SW480 (cell line): ENCODE results near the gene ALOX12B.

Source experiments
- DNase-seq: peaks from one replicate; pipeline ENCODE4 v3.0.0-alpha.2; 2016; ENCODE audit warnings: low spot score

The ALOX12B gene

DNA sequence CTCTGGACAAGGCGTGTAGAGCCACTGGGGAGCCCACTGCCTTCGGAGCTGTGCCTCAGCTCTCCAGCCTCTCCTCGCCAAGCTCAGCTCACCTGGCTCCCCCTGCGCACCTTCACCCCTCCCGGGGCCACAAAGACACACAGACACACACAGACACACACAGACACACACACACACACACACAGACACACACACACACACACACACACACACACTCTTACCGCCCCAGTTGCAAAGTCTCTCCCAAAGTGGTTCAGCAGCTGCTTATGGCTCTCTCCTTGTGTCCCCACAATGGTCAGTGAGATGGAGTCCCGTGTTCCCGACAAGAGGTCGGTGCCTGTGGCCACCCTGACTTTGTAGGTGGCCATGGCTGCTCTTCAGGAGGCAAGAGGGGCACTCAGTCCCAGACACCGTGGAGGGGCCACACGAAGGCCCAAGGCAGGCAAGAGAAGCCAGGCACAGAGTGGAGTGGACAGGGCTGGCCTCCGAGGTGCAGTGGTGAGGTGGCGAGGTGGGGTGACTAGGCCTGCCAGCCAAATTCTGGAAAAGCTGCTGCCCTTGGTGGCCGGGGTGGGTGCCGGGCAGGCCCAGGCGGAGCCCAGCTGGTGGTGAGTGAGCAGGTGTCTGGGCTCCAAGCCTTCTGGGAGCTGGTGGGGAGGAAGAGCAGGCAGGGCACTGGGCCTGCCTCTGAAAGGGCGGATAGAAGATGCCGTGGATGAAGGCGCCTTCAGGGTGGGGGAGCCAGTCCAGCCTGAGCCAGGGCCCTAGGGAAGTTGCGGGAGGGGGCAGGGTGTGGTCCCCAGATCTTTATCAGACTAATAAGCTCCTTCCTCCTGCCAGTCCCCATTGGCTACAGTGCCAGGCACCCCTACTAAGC is at the start of gene ALOX12B:
Gene ALOX12B, minus strand, starts transcription at position 642 of the 877 bp plus-strand sequence. Its CDS starts 274 bp downstream, at position 368.
- DNase-seq: no peak

- peak; percentile 26 for DNase-seq
Measured at GRCh38 chr17:8133941-8134340, 46.4 kb upstream of the ALOX12B start.

DNA sequence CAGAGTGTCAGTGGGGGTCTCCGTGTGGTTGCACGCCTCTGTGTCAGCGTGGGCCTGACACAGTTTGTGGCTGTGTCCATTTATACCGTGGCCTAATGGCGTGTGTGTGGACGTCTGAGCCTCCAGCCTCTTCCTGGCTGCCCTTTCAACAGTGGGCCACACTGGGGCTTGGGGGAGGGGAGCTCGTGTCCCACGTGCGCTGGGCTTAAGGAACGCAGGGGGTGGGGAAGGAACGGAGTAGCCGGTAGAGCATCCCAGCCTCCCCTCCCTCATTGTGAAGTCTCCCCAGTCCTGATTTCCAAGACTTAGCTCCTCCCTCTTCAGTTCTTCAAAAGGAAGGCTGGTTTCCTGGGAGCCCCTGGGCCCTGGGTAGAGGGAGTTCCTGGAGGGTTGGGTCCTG is 45.9 kb upstream of the ALOX12B start:
- no peak for DNase-seq

DNA sequence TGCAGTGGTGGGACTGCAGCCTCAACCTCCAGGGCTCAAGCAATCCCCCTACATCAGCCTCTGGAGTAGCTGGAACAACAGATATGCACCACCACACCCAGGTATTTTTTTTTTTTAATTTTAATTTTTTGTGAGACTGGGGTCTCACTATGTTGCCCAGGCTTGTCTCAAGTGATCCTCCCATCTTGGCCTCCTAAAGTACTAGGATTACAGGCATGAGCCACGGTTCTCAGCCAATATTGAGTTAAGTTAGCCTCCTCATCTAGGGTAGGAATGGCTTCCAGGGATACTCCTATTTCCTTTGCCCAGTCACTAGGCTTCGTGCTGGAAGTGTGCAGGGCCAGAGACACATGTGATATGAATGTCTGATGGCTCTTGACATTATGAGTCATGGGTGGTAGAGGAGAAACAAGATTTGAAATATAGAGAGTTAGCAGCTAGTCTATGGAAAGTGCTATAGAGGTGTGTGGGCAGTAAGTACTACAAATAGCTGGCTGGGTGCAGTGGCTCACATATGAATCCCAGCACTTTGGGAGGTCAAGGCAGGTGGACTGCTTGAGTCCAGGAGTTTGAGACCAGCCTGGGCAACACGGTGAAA is 44.4 kb upstream of the ALOX12B start:
- DNase-seq: peak; percentile 62

GRCh38 chr17:8128125-8128784 is 40.7 kb upstream of the ALOX12B start:
- no peak for DNase-seq

DNA sequence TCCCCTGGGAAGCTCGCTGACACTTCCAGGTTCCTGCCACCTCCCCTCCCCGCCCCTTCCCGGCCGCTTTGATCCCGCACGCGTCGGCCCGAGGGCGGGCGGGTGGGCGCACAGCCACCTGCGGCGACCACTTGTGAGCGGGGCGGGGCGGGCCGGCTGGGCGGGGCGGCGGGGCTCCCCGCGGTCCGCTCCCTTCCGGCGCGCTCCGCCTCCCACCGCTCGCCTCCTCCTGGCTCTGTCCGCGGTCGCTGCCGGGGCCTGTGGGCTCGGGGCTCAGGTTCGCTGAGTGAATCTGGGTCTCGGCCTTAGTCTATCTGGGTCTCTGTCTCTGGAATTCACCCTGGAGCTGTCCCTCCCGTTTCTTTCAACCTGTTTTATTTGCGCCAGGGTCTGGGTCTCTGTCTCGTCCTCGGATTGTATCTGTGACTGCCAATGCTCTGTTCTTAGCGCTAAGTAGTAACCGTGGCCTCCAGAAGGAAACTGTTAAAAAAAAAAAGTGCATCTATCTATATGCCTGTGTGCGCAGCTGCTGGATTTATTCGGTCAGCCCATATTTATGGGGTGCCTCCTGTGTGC is 39.1 kb upstream of the ALOX12B start:
- peak; percentile 79 for DNase-seq

DNA sequence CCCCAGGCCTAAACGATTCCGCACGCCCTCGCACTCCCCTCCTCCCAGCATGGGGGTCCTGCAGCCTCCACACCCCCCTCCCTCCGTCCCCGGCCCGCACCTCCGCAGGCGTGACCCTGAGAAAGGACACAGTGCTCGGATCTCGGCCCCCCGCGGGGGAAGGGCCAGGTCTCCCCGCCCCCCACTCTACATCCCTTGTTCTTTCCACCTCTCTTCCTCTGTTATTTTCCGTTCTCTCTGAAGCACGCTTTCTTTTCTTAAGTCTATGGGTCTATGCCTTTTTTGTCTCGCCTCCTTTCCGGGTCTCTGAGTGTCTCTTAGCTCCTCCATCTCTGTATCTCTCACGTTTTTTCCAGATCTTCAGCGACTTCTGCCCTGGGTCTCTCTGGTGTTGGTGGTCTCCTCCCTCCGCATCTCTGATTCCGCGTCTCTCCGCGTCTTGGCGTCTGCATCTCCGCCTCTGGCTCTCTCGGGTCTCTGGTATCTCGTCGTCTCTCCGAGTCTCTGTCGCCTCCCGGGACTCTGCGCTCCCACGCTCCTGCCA is 38.5 kb upstream of the ALOX12B start:
- peak; percentile 67 for DNase-seq

- peak; percentile 82 for DNase-seq
Measured at GRCh38 chr17:8125154-8125946, 37.8 kb upstream of the ALOX12B start.

- peak; percentile 62 for DNase-seq
Measured at GRCh38 chr17:8124350-8125153, 37.0 kb upstream of the ALOX12B start.

DNA sequence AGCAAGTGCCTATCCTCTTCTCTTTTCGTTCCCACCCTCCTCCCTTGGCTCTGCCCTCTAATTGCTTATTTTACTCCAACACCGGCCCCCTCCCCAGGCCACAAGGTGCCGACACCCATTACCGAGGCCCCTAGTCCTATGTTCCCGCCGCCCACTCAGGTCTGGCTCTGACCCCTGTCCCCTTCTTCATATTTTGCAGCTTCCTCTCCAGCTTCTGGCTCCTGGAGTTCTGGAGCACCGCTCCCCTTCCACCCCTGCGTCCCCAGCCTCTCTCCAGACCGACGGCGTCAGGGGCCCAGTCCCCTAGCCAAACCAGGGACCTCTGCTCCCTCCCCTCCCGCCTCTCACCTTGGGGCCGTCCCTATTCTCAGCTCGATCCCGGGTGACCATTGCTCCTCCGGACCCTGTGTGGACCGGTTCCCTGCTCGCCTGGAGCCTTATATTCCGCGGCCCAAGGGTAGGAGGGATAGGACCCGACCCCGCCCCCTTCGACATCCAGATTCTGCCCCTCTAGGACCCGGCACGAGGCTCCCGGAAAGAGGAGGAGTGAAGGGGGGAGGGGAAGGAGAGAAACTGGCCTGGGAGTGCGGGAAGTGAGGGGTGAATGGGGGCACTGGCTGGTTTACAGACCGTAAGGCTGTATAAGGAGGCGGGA is 36.3 kb upstream of the ALOX12B start, which contains the start of gene HES7:
Gene HES7, minus strand, starts transcription at position 412 of the 655 bp plus-strand sequence. Its CDS starts 22 bp downstream, at position 390.
- peak; percentile 85 for DNase-seq

DNA sequence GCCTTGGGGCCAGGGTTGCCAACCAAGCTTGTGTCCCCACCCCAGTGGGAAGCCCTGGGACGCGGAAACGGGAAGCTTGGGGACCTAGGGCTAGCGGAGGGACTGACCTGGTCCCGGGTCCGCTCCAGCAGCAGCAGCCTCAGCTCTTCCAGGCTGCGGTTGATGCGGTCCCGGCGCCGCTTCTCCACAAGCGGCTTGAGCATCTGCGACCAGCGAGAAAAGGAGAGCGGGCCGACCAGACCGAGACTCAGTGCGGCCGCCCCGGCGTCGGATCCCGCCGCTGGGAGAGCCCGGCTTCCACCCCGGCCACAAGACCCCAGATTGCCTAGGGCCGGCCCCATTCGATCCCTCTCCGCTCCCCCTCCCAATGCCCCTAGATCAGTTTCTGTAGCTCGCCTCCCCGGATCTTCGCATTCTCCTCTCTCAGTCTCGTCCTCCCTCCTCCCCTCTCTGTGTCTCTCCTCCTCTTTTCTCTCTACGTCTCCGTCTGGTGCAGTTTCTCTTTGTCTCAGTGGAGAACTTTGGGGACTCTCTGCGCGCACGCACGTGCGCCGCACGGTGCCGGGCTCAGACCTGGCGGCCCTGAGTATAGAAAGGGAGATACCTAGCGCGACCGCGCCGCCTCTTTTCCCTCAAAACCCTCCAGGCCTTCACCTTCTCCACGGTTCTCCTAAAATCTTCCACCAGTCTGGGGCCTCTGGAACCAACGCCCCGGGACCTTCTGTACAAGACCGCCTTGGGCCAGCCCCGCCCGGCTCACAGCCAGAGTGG is 35.6 kb upstream of the ALOX12B start:
- DNase-seq: peak; percentile 58

GRCh38 chr17:8122422-8122923 is 35.0 kb upstream of the ALOX12B start:
- DNase-seq: peak; percentile 70

DNA sequence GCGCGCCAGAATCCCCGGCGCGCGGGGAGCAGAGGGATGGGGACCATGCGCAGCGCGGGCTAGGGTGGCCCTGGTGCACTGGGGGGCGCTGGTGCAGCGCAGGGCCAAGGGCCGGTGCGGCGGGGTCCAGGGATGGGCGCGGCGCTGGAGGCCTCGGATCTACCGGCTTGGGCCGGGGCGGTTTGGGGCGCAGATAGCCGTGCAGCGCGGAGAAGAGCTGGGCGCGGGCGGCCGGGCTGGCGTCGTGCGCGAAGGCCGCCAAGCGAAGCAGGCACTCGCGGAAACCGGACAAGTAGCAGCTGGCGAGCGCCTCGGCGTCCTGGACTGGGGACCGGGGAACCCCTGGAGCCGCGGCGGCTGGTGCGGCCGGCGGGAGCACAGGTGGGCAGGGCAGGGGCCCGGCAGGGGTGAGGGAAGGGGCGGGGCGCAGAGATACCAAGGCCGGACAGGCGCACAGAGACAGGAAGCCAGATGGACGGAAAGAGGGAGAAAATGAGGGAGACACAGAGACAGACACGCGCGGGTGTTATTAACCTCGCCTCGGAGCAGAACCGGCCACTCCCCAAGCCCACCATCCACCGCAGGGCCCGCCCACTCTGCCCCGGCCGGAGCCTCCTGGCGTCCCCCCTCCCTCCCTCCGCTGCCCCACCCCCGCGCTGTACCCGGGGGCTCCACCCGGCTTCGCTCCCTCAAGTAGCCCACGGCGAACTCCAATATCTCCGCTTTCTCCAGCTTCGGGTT is 34.3 kb upstream of the ALOX12B start:
- DNase-seq: peak; percentile 84

- DNase-seq: no peak
Measured at GRCh38 chr17:8121407-8121680, 33.8 kb upstream of the ALOX12B start.

GRCh38 chr17:8120520-8121406 is 33.2 kb upstream of the ALOX12B start:
- peak; percentile 95 for DNase-seq

DNA sequence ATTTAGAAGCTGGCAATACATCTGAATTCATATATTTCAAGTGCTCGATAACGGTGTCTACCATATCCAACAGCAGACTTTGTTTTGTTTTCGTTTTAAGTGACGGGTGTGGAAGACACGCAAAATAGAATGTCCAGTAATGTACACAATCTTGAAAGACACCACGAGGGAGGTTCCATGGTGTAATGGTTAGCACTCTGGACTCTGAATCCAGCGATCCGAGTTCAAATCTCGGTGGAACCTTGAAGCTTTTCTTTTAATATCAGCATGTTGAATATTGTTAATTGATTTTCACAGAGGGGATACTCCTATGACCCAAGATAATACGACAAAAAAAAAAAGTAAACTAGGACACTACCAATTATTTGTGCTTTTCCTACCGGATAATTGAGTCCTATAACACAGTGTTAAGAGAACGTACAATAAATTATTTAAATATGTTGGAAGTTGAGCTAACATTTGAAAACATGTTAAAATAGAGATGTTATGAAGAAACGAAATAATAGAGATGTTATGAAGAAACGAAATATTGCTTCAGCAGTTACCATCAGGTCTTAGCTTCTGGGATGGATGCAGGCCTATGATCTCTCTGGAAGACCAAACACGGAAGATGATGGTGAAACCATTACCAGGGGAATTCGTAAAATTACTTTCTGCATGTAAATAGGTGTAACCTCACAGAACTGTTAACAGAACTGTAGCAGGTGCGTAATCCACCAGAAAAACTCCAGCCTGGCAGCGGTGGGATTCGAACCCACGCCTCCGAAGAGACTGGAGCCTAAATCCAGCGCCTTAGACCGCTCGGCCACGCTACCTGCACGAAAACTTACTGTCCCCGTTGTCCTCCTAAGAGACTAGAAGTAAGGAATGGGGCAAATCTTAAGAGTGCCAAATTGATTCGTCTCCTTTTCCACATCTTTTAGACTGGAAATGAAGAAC is 32.3 kb upstream of the ALOX12B start:
- DNase-seq: peak; percentile 93
